Duodenal mucosa (tissue), 2 donors: ENCODE data around the gene GABRP.

Experiments
- H3K27ac ChIP-seq: one replicate; pipeline ENCODE4 v1.7.0; 2013; ENCODE audit warnings: low read depth, low read length
- H3K27me3 ChIP-seq, 2 donors: one replicate each; pipeline ENCODE4 v1.7.0; 2013; ENCODE audit warnings: low read length in 2 of 2, control low read depth in 1 of 2; ENCODE audit not compliant: insufficient read depth in 2 of 2, control insufficient read depth in 1 of 2
- H3K36me3 ChIP-seq, 2 donors: one replicate each; pipeline ENCODE4 v1.7.0; 2013; ENCODE audit warnings: low read length in 2 of 2, control low read depth in 1 of 2; ENCODE audit not compliant: insufficient read depth in 2 of 2, control insufficient read depth in 1 of 2
- H3K4me1 ChIP-seq, 2 donors: one replicate each; pipeline ENCODE4 v1.7.0; 2013; ENCODE audit warnings: low read length in 2 of 2, control low read depth in 1 of 2; ENCODE audit not compliant: insufficient read depth in 2 of 2, control insufficient read depth in 1 of 2
- H3K4me3 ChIP-seq, 2 donors: one replicate each; pipeline ENCODE4 v1.7.0; 2013; ENCODE audit warnings: low read length in 2 of 2, low read depth in 1 of 2
- H3K9ac ChIP-seq, 2 donors: one replicate each; pipeline ENCODE4 v1.7.0; 2013; ENCODE audit warnings: low read length in 2 of 2, low read depth in 1 of 2
- H3K9me3 ChIP-seq, 2 donors: one replicate each; pipeline ENCODE4 v1.7.0; 2013; ENCODE audit warnings: low read length in 2 of 2, control low read depth in 1 of 2; ENCODE audit not compliant: control insufficient read depth in 1 of 2

GABRP gene

GRCh38 chr5:170787216-170787615, 3.7 kb downstream of the GABRP start:
- Histone ChIP-seq H3K9ac (no peak overlapping the region), H3K9me3 (no peaks in the 10 kb centered on the region), H3K27ac (no peak overlapping the region), H3K36me3 (no peaks in the 10 kb centered on the region), H3K4me3 (no peak overlapping the region), H3K4me1 (peaks cover 7 to 9% of the 10 kb centered on the region in 2 donors), H3K27me3 (no peaks in the 10 kb centered on the region)

GRCh38 chr5:170788626-170789304, 5.2 kb downstream of the GABRP start:
- H3K4me1 ChIP-seq: no peaks in the 10 kb centered on the region
- no peak overlapping the region for H3K4me3 ChIP-seq
- no peaks in the 10 kb centered on the region for H3K27me3 ChIP-seq
- H3K9ac ChIP-seq: no peak overlapping the region
- H3K36me3 ChIP-seq: no peaks in the 10 kb centered on the region
- H3K9me3 ChIP-seq: no peaks in the 10 kb centered on the region
- H3K27ac ChIP-seq: no peak overlapping the region

GRCh38 chr5:170791325-170791954, 7.9 kb downstream of the GABRP start:
- H3K4me3 ChIP-seq: no peak overlapping the region
- no peak overlapping the region for H3K27ac ChIP-seq
- H3K27me3 ChIP-seq: no peaks in the 10 kb centered on the region
- no peaks in the 10 kb centered on the region for H3K9me3 ChIP-seq
- no peaks in the 10 kb centered on the region for H3K4me1 ChIP-seq
- H3K36me3 ChIP-seq: no peaks in the 10 kb centered on the region
- H3K9ac ChIP-seq: no peak overlapping the region

GRCh38 chr5:170792878-170793277, 9.4 kb downstream of the GABRP start:
- Histone ChIP-seq H3K4me3 (no peak overlapping the region), H3K27ac (no peak overlapping the region), H3K9me3 (no peaks in the 10 kb centered on the region), H3K36me3 (no peaks in the 10 kb centered on the region), H3K27me3 (no peaks in the 10 kb centered on the region), H3K4me1 (no peaks in the 10 kb centered on the region), H3K9ac (no peak overlapping the region)

GRCh38 chr5:170795154-170795553, 11.6 kb downstream of the GABRP start:
- no peak overlapping the region for H3K9ac ChIP-seq
- no peaks in the 10 kb centered on the region for H3K36me3 ChIP-seq
- H3K4me3 ChIP-seq: no peak overlapping the region
- H3K4me1 ChIP-seq: no peaks in the 10 kb centered on the region
- no peak overlapping the region for H3K27ac ChIP-seq
- H3K27me3 ChIP-seq: no peaks in the 10 kb centered on the region
- no peaks in the 10 kb centered on the region for H3K9me3 ChIP-seq

- no peaks in the 10 kb centered on the region for H3K4me1 ChIP-seq
- no peak overlapping the region for H3K4me3 ChIP-seq
- H3K9me3 ChIP-seq: no peaks in the 10 kb centered on the region
- H3K9ac ChIP-seq: no peak overlapping the region
- no peaks in the 10 kb centered on the region for H3K27me3 ChIP-seq
- H3K27ac ChIP-seq: no peak overlapping the region
- no peaks in the 10 kb centered on the region for H3K36me3 ChIP-seq
Measured at GRCh38 chr5:170805666-170806065, 22.1 kb downstream of the GABRP start.

GRCh38 chr5:170809551-170809950, 26.0 kb downstream of the GABRP start:
- H3K4me1 ChIP-seq: no peaks in the 10 kb centered on the region
- no peaks in the 10 kb centered on the region for H3K36me3 ChIP-seq
- H3K4me3 ChIP-seq: no peak overlapping the region
- H3K27me3 ChIP-seq: peaks cover 0 to 3% of the 10 kb centered on the region in 2 donors
- H3K9me3 ChIP-seq: no peaks in the 10 kb centered on the region
- H3K27ac ChIP-seq: no peak overlapping the region
- H3K9ac ChIP-seq: no peak overlapping the region

- H3K4me3 ChIP-seq: no peak overlapping the region
- no peaks in the 10 kb centered on the region for H3K9me3 ChIP-seq
- no peak overlapping the region for H3K9ac ChIP-seq
- H3K36me3 ChIP-seq: no peaks in the 10 kb centered on the region
- no peak overlapping the region for H3K27ac ChIP-seq
- H3K4me1 ChIP-seq: no peaks in the 10 kb centered on the region
- peaks cover 0 to 3% of the 10 kb centered on the region in 2 donors for H3K27me3 ChIP-seq
Measured at GRCh38 chr5:170811719-170812118, 28.2 kb downstream of the GABRP start.

- no peak overlapping the region for H3K27ac ChIP-seq
- no peaks in the 10 kb centered on the region for H3K36me3 ChIP-seq
- no peak overlapping the region for H3K4me3 ChIP-seq
- H3K4me1 ChIP-seq: no peaks in the 10 kb centered on the region
- H3K9ac ChIP-seq: no peak overlapping the region
- H3K27me3 ChIP-seq: peaks cover 0 to 3% of the 10 kb centered on the region in 2 donors
- no peaks in the 10 kb centered on the region for H3K9me3 ChIP-seq
Measured at GRCh38 chr5:170813231-170813630, 29.7 kb downstream of the GABRP start.

- peaks cover 0 to 3% of the 10 kb centered on the region in 2 donors for H3K27me3 ChIP-seq
- no peaks in the 10 kb centered on the region for H3K4me1 ChIP-seq
- no peaks in the 10 kb centered on the region for H3K36me3 ChIP-seq
- H3K9ac ChIP-seq: no peak overlapping the region
- no peak overlapping the region for H3K4me3 ChIP-seq
- no peaks in the 10 kb centered on the region for H3K9me3 ChIP-seq
- no peak overlapping the region for H3K27ac ChIP-seq
Measured at GRCh38 chr5:170817195-170817594, 33.7 kb downstream of the GABRP start.
